ENCODE measurements around the gene MTG1.

MTG1 gene

DNA sequence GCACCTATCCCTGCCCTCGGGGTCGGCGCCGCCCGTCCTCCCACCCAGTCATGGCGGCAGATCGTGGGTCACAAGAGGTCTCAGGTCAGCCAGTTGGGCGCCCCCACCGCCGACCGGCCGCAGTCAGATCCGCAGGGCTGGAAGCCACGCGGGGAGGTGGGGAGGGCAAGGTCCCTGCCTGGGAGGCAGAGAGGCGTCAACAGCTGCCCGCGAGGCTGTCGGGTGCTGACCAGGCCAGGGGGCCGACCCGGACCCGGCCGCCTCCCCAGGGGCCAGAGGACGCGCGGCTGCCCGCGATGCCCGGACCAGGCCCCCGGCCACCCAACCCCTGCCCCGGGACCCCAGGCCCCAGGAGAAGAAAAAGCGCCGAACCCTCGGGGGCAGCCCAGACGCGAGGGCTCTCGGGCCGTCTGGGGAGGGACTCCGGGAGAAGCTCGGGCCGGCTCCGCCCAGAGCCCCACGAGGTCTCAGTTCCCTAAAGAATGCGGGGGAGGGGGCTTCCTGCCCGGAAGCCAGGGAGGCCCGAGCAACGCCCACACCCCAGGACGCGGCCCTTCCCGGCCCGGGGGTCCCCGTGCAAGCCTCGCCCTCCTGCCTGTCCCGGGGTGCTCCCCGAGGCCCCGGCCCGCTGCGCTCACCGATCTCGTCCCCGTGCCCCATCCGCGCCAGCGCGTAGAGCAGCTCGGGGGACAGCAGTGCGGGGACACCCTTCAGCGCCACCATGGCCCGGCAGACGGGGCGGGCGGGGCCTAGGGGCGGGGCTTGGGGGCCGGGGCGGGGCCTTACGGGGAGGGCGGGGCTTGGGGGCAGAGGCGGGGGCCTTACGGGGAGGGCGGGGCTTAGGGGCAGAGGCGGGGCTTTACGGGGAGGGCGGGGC is 36.4 kb upstream of the MTG1 start, which contains the start of gene FUOM:
Gene FUOM, minus strand, starts transcription at position 735 of the 877 bp plus-strand sequence. Its CDS starts 12 bp downstream, at position 723.
- Histone ChIP-seq H2AFZ (ENCODE audit: low read length) (no peak within 1 kb of the TSS), H3K27ac (ENCODE audit: low read depth, low read length, poor library complexity, severe bottlenecking) (no peak within 1 kb of the TSS), H3K36me3 (ENCODE audit: insufficient read depth, low read length) (no peaks in the 10 kb centered on the region), H3K9me3 (ENCODE audit: low read length) (no peaks in the 10 kb centered on the region), H3K79me2 (ENCODE audit: insufficient read depth, low read length) (no peaks in the 10 kb centered on the region), H3K27me3 (ENCODE audit: insufficient read depth, low read length) (no peaks in the 10 kb centered on the region), H3F3A (ENCODE audit: insufficient read depth, low read length) (no peaks in the 10 kb centered on the region), H3K4me1 (ENCODE audit: insufficient read depth, low read length, severe bottlenecking) (peaks cover 7% of the 10 kb centered on the region), H3K9ac (ENCODE audit: low read length) (peak within 1 kb of the TSS; percentile 51), H3K4me2 (ENCODE audit: low read length) (peak within 1 kb of the TSS; percentile 73), H4K20me1 (ENCODE audit: insufficient read depth, low read length) (no peaks in the 10 kb centered on the region), H3K9me2 (ENCODE audit: low read depth, low read length) (no peaks in the 10 kb centered on the region), H3K4me3 (ENCODE audit: low read depth, low read length, poor library complexity, severe bottlenecking) (peak within 1 kb of the TSS; percentile 63)
- TF ChIP-seq CTCF (IDR thresholded peaks at IDR 0.05; ENCODE audit: low read length) (no peak), EZH2 (IDR thresholded peaks at IDR 0.05; ENCODE audit: borderline replicate concordance, low read length) (no peak)

DNA sequence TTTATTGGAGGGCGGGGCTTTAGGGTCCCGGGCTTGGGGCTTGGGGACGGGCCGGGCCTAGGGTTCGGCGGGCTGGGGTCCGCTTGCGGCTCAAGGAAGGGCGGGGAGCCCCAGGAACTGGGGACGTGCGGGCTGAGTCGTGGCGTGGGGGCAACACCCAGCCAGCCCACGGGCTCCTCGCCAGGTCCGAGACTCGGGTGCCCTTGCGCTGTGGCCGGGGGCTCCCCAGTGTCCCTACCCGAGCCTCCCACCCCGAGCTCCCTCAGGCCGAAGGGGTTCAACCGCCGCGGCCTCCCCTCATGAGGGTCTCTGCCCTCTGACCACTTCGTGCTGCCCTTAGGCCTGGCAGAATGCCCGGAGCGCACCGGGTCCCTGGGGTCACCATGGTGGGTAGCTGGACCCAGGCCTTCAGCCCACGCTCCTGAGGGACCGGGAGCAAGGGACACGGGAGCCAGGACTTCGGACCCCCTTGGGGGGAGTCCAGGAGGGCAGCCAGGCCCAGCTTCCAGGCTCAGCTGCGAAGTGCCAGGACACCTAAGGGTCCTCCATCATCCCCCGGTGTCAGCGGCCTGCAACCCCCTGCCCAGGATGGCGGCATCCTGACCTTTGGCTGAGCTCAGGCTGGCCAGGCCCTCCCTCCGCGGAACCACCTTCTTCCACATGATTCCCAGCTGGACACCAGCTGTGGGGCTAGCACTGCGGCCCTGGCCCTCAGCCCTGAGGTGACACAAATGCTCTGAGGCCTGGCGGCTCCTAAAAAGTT is 35.6 kb upstream of the MTG1 start:
- no peak overlapping the region for H2AFZ ChIP-seq (ENCODE audit: low read length)
- no peak overlapping the region for H3K4me3 ChIP-seq (ENCODE audit: low read depth, low read length, poor library complexity, severe bottlenecking)
- H4K20me1 ChIP-seq (ENCODE audit: insufficient read depth, low read length) = no peaks in the 10 kb centered on the region
- H3K4me2 ChIP-seq (ENCODE audit: low read length) = no peak overlapping the region
- no peaks in the 10 kb centered on the region for H3K27me3 ChIP-seq (ENCODE audit: insufficient read depth, low read length)
- no peaks in the 10 kb centered on the region for H3K79me2 ChIP-seq (ENCODE audit: insufficient read depth, low read length)
- H3K4me1 ChIP-seq (ENCODE audit: insufficient read depth, low read length, severe bottlenecking) = peaks cover 7% of the 10 kb centered on the region
- no peak for TF ChIP-seq EZH2 (IDR thresholded peaks at IDR 0.05; ENCODE audit: borderline replicate concordance, low read length)
- no peak for TF ChIP-seq CTCF (IDR thresholded peaks at IDR 0.05; ENCODE audit: low read length)
- no peak overlapping the region for H3K27ac ChIP-seq (ENCODE audit: low read depth, low read length, poor library complexity, severe bottlenecking)
- H3K9me2 ChIP-seq (ENCODE audit: low read depth, low read length) = no peaks in the 10 kb centered on the region
- no peaks in the 10 kb centered on the region for H3F3A ChIP-seq (ENCODE audit: insufficient read depth, low read length)
- peaks cover 6% of the 10 kb centered on the region for H3K36me3 ChIP-seq (ENCODE audit: insufficient read depth, low read length)
- no peak overlapping the region for H3K9ac ChIP-seq (ENCODE audit: low read length)
- H3K9me3 ChIP-seq (ENCODE audit: low read length) = no peaks in the 10 kb centered on the region

- H3K36me3 ChIP-seq (ENCODE audit: insufficient read depth, low read length) = peaks cover 6% of the 10 kb centered on the region
- no peaks in the 10 kb centered on the region for H3K9me2 ChIP-seq (ENCODE audit: low read depth, low read length)
- no peak for TF ChIP-seq EZH2 (IDR thresholded peaks at IDR 0.05; ENCODE audit: borderline replicate concordance, low read length)
- no peak for TF ChIP-seq CTCF (IDR thresholded peaks at IDR 0.05; ENCODE audit: low read length)
- H2AFZ ChIP-seq (ENCODE audit: low read length) = no peak overlapping the region
- no peak overlapping the region for H3K27ac ChIP-seq (ENCODE audit: low read depth, low read length, poor library complexity, severe bottlenecking)
- no peak overlapping the region for H3K9ac ChIP-seq (ENCODE audit: low read length)
- no peaks in the 10 kb centered on the region for H4K20me1 ChIP-seq (ENCODE audit: insufficient read depth, low read length)
- H3K4me3 ChIP-seq (ENCODE audit: low read depth, low read length, poor library complexity, severe bottlenecking) = no peak overlapping the region
- H3K27me3 ChIP-seq (ENCODE audit: insufficient read depth, low read length) = no peaks in the 10 kb centered on the region
- H3K4me2 ChIP-seq (ENCODE audit: low read length) = no peak overlapping the region
- peaks cover 7% of the 10 kb centered on the region for H3K4me1 ChIP-seq (ENCODE audit: insufficient read depth, low read length, severe bottlenecking)
- no peaks in the 10 kb centered on the region for H3F3A ChIP-seq (ENCODE audit: insufficient read depth, low read length)
- H3K9me3 ChIP-seq (ENCODE audit: low read length) = no peaks in the 10 kb centered on the region
- no peaks in the 10 kb centered on the region for H3K79me2 ChIP-seq (ENCODE audit: insufficient read depth, low read length)
These were observed 35.0 kb upstream of the MTG1 start for GRCh38 chr10:133358925-133359310.
